ENCODE results near the gene MPP7.
A peak's percentile ranks its signal among the peaks of the same experiment; 100 is the strongest.

Gene MPP7

GRCh38 chr10:28300027-28300426 is 2.8 kb downstream of the MPP7 start:
- H3K27ac ChIP-seq: no peak overlapping the region
- POLR2A ChIA-PET (ENCODE audit: low non-redundant PET): no interaction called here
- DNase-seq (ENCODE audit: low spot score): peak; percentile 6
- CTCF ChIA-PET: interaction anchor here (0.6 to 1.4 kb wide), 2 partner anchors 82 to 183 kb away, joined by 3 read pairs; no protein-coding TSS in a partner anchor
- TF ChIP-seq CTCF (conservative IDR thresholded peaks at IDR 0.05; ENCODE audit: low read depth): no peak

DNA sequence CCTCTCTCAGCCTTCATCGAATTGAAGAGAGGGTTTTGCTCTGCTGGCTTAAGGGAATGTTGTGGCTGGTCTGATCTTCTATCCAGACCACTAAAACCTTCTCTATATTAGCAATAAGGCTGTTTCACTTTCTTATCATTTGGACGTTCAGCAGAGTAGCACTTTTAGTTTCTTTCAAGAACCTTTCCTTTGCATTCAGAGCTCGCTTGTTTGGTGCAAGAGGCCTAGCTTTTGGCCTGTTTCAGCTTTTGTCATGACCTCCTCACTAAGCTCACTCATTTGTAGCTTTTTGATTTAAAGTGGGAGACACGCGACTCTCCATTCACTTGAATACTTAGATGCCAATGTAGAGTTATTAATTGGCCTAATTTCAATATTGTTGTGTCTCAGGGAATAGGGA is 3.9 kb downstream of the MPP7 start:
- TF ChIP-seq CTCF (conservative IDR thresholded peaks at IDR 0.05; ENCODE audit: low read depth): no peak
- ChIA-PET CTCF (no interaction called here), POLR2A (ENCODE audit: low non-redundant PET) (no interaction called here)
- no peak overlapping the region for H3K27ac ChIP-seq
- no peak for DNase-seq (ENCODE audit: low spot score)

DNA sequence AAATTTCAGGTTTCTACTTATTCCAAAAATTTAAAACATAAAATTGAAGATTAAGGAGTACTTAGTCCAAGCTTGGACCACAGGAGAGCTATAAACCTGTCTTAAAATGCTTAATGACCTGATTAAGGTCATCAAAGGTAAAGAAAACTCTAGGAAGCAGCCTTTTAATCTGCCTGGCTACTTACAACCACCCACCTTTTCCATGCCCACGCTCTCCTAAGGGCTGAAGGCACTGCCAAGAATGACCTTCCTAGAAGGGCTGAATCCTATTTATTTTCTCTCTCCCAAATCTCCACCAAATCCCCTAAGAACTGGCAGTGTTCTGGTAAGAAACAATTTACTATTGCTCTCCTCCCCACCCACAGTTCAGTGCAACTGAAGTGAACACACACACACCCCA is 6.8 kb downstream of the MPP7 start:
- no peak for DNase-seq (ENCODE audit: low spot score)
- ChIA-PET POLR2A (ENCODE audit: low non-redundant PET) (no interaction called here), CTCF (interaction anchor here (0.8 to 1.2 kb wide), 2 partner anchors 98 to 791 kb away, joined by 3 to 4 read pairs; no protein-coding TSS in a partner anchor)
- no peak for TF ChIP-seq CTCF (conservative IDR thresholded peaks at IDR 0.05; ENCODE audit: low read depth)
- no peak overlapping the region for H3K27ac ChIP-seq

GRCh38 chr10:28295336-28295735 is 7.5 kb downstream of the MPP7 start:
- ChIA-PET POLR2A (ENCODE audit: low non-redundant PET) (no interaction called here), CTCF (interaction anchor here (0.8 kb wide), 1 partner anchor 791 kb away, joined by 3 read pairs; no protein-coding TSS in a partner anchor)
- DNase-seq (ENCODE audit: low spot score): no peak
- H3K27ac ChIP-seq: no peak overlapping the region
- TF ChIP-seq CTCF (conservative IDR thresholded peaks at IDR 0.05; ENCODE audit: low read depth): no peak

DNA sequence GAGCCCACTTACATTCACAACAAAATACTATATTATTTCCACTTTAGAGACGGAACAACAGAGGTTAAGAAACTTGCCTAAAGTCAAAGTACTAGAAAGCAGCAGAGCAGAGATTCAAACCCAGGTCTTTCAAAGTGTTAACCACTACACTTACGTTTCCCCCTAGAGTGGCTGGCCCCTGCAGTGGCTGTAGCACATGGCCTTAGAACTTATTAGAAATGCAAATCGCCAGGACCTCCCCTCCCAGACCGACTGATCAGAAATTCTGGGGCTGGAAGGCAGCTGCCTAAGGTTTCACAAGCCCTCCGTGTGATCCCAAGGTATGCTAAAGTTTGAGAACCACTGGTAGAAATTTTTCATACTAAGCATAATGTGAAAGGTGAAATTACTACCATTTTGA is 8.1 kb downstream of the MPP7 start:
- no peak for DNase-seq (ENCODE audit: low spot score)
- H3K27ac ChIP-seq: no peak overlapping the region
- ChIA-PET POLR2A (ENCODE audit: low non-redundant PET) (no interaction called here), CTCF (interaction anchor here (0.6 kb wide), 1 partner anchor 1115 kb away, joined by 4 read pairs; no protein-coding TSS in a partner anchor)
- TF ChIP-seq CTCF (conservative IDR thresholded peaks at IDR 0.05; ENCODE audit: low read depth): no peak

GRCh38 chr10:28294169-28294532 is 8.7 kb downstream of the MPP7 start:
- DNase-seq (ENCODE audit: low spot score): no peak
- no peak for TF ChIP-seq CTCF (conservative IDR thresholded peaks at IDR 0.05; ENCODE audit: low read depth)
- ChIA-PET CTCF (no interaction called here), POLR2A (ENCODE audit: low non-redundant PET) (no interaction called here)
- H3K27ac ChIP-seq: no peak overlapping the region
